ENCODE results near the gene MYBPC1. TPM values are rescaled to one million over a fixed set of nuclear protein-coding genes. Genes with fewer than 3 reads are reported as not detected.
A peak's percentile ranks its signal among the peaks of the same experiment; 100 is the strongest.

Gene MYBPC1
- total RNA-seq, 1 experiment from 2014 or later, result not detected

DNA sequence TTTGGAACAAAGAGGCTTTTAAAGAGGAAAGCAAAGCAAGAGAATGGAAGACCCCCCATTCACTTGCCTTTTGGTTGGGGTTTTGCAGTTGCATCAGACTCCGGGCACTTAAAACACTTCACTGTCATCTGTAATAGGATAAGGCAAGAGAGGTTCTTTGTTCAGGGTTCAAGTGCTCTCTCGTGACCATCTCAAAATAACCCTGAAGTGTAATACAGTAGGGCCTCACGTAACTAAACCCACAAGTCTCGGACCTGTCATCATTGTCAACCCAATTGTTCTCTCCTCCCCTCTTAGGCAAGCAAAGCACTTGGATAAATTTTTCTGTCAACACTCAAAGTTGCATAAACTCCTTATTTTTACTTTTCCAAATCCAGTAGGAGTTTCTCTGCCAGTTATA is 26.9 kb upstream of the MYBPC1 start:
- intact Hi-C loops (cut with micrococcal nuclease), result no loop called here
- no peaks in the 10 kb centered on the region for H3K9me3 ChIP-seq (ENCODE audit: low read length)

DNA sequence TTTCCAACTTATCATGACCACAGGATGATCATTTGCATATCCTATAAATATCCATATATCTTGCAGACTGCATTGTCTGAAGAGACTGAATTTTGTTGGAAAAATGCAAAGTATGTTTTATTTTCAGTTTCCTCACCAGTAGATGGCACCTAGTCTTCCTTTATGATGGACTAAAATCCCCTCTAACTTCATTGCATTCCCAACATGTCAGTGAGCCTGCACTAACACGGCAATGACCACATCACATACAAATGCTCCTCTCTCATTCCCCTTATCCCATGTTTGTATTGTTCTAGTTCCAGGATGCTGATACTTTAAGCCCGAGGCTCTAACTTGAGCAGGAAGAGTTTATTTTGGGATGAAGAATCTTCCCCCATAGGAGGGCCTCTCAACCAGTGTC is 24.7 kb upstream of the MYBPC1 start:
- intact Hi-C loops (cut with micrococcal nuclease), result loop anchor here (1.0 to 2.0 kb wide), 3 partner anchors 156 to 261 kb away; partner anchors contain the start of gene GNPTAB
- H2AFZ ChIP-seq (ENCODE audit: low read length), result no peak overlapping the region
- no peaks in the 10 kb centered on the region for H3K9me3 ChIP-seq (ENCODE audit: low read length)
- peak; percentile 59 for DNase-seq
- ATAC-seq, result peak; percentile 70
- H3K27me3 ChIP-seq (ENCODE audit: low read length), result peaks cover 66% of the 10 kb centered on the region
- ChIA-PET POLR2A (ENCODE audit: unreplicated experiment) (no interaction called here), CTCF (no interaction called here)
- H3K79me2 ChIP-seq (ENCODE audit: low read length), result no peaks in the 10 kb centered on the region
- no peak overlapping the region for H3K4me3 ChIP-seq (ENCODE audit: low read length)
- H3K4me2 ChIP-seq (ENCODE audit: low read length), result no peak overlapping the region
- H4K20me1 ChIP-seq (ENCODE audit: low read length), result no peaks in the 10 kb centered on the region
- H3K27ac ChIP-seq (ENCODE audit: low read length), result no peak overlapping the region
- no peak for TF ChIP-seq EZH2phosphoT487 (IDR thresholded peaks at IDR 0.05; ENCODE audit: borderline replicate concordance, low read length)
- TF ChIP-seq, protein P1, sequence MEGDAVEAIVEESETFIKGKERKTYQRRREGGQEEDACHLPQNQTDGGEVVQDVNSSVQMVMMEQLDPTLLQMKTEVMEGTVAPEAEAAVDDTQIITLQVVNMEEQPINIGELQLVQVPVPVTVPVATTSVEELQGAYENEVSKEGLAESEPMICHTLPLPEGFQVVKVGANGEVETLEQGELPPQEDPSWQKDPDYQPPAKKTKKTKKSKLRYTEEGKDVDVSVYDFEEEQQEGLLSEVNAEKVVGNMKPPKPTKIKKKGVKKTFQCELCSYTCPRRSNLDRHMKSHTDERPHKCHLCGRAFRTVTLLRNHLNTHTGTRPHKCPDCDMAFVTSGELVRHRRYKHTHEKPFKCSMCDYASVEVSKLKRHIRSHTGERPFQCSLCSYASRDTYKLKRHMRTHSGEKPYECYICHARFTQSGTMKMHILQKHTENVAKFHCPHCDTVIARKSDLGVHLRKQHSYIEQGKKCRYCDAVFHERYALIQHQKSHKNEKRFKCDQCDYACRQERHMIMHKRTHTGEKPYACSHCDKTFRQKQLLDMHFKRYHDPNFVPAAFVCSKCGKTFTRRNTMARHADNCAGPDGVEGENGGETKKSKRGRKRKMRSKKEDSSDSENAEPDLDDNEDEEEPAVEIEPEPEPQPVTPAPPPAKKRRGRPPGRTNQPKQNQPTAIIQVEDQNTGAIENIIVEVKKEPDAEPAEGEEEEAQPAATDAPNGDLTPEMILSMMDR (conservative IDR thresholded peaks at IDR 0.05; ENCODE audit: low read depth, low read length), result peak; percentile 69
- no peak overlapping the region for H3K9ac ChIP-seq (ENCODE audit: low read length)
- H3K9me2 ChIP-seq (replicated peaks; ENCODE audit: low read length), result no peaks in the 10 kb centered on the region
- no peaks in the 10 kb centered on the region for H3K36me3 ChIP-seq (ENCODE audit: low read depth, low read length)
- no peaks in the 10 kb centered on the region for H3K4me1 ChIP-seq (ENCODE audit: insufficient read depth, low read length)
- BruUV-seq (replicated peaks), result no TSS peak
- no peaks in the 10 kb centered on the region for H3F3A ChIP-seq (ENCODE audit: low read length, unreplicated experiment)

More for the DNA sequence above, 26.9 kb upstream of the MYBPC1 start:
- no peak for ATAC-seq
- no peaks in the 10 kb centered on the region for H3K79me2 ChIP-seq (ENCODE audit: low read length)
- POLR2A ChIA-PET (ENCODE audit: unreplicated experiment), result no interaction called here
- H2AFZ ChIP-seq (ENCODE audit: low read length), result no peak overlapping the region
- H4K20me1 ChIP-seq (ENCODE audit: low read length), result no peaks in the 10 kb centered on the region
- CTCF ChIA-PET, result no interaction called here
- H3K36me3 ChIP-seq (ENCODE audit: low read depth, low read length), result no peaks in the 10 kb centered on the region
- BruUV-seq (replicated peaks), result no TSS peak
- no peaks in the 10 kb centered on the region for H3F3A ChIP-seq (ENCODE audit: low read length, unreplicated experiment)
- no peak for DNase-seq
- H3K9me2 ChIP-seq (replicated peaks; ENCODE audit: low read length), result no peaks in the 10 kb centered on the region
- no peak overlapping the region for H3K9ac ChIP-seq (ENCODE audit: low read length)
- H3K27ac ChIP-seq (ENCODE audit: low read length), result no peak overlapping the region
- no peak overlapping the region for H3K4me3 ChIP-seq (ENCODE audit: low read length)
- H3K27me3 ChIP-seq (ENCODE audit: low read length), result peaks cover 49% of the 10 kb centered on the region
- H3K4me2 ChIP-seq (ENCODE audit: low read length), result no peak overlapping the region
- no peaks in the 10 kb centered on the region for H3K4me1 ChIP-seq (ENCODE audit: insufficient read depth, low read length)
- no peak for TF ChIP-seq EZH2phosphoT487 (IDR thresholded peaks at IDR 0.05; ENCODE audit: borderline replicate concordance, low read length)
- no peak for TF ChIP-seq EZH2 (IDR thresholded peaks at IDR 0.05; ENCODE audit: low read length, unreplicated experiment)
- TF ChIP-seq, protein P1 (conservative IDR thresholded peaks at IDR 0.05; ENCODE audit: low read depth, low read length), result no peak

DNA sequence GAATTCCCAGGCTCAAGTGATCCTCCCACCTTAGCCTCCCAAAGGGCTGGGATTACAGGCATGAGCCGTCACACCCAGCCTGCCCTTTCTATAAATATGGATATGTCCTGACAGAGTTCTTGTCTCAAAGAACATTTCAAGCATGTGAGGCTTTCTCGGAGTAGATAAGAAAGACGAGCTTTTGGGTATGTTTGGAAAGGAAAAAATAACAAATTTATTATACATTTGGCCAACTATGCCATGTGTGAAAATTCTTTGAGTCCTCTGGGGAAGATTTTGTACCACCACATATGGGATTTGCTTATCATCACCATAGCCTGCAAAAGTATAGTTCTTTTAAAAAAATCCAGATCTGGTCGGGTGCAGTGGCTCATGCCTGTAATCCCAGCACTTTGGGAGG is 23.7 kb upstream of the MYBPC1 start:
- H3K27ac ChIP-seq (ENCODE audit: low read length), result no peak overlapping the region
- no peaks in the 10 kb centered on the region for H3K79me2 ChIP-seq (ENCODE audit: low read length)
- no TSS peak for BruUV-seq (replicated peaks)
- no peaks in the 10 kb centered on the region for H3K9me3 ChIP-seq (ENCODE audit: low read length)
- no peaks in the 10 kb centered on the region for H3F3A ChIP-seq (ENCODE audit: low read length, unreplicated experiment)
- no peak overlapping the region for H3K9ac ChIP-seq (ENCODE audit: low read length)
- no peaks in the 10 kb centered on the region for H4K20me1 ChIP-seq (ENCODE audit: low read length)
- H2AFZ ChIP-seq (ENCODE audit: low read length), result no peak overlapping the region
- intact Hi-C loops (cut with micrococcal nuclease), result loop anchor here (2.0 kb wide), 1 partner anchor 260 kb away; the partner anchor contains the start of gene GNPTAB
- no peak overlapping the region for H3K4me3 ChIP-seq (ENCODE audit: low read length)
- CTCF ChIA-PET, result no interaction called here
- H3K4me1 ChIP-seq (ENCODE audit: insufficient read depth, low read length), result no peaks in the 10 kb centered on the region
- H3K27me3 ChIP-seq (ENCODE audit: low read length), result peaks cover 68% of the 10 kb centered on the region
- TF ChIP-seq EZH2phosphoT487 (IDR thresholded peaks at IDR 0.05; ENCODE audit: borderline replicate concordance, low read length), result no peak
- no peak for TF ChIP-seq EZH2 (IDR thresholded peaks at IDR 0.05; ENCODE audit: low read length, unreplicated experiment)
- TF ChIP-seq, protein P1 (conservative IDR thresholded peaks at IDR 0.05; ENCODE audit: low read depth, low read length), result no peak
- no peak for DNase-seq
- no peak for ATAC-seq
- POLR2A ChIA-PET (ENCODE audit: unreplicated experiment), result no interaction called here
- H3K9me2 ChIP-seq (replicated peaks; ENCODE audit: low read length), result no peaks in the 10 kb centered on the region
- no peaks in the 10 kb centered on the region for H3K36me3 ChIP-seq (ENCODE audit: low read depth, low read length)
- no peak overlapping the region for H3K4me2 ChIP-seq (ENCODE audit: low read length)
